ENCODE measurements around the gene MMD2. TPM values are rescaled to one million over a fixed set of nuclear protein-coding genes. Genes with fewer than 3 reads are reported as not detected.
A peak's percentile ranks its signal among the peaks of the same experiment; 100 is the strongest.

Gene MMD2, protein sequence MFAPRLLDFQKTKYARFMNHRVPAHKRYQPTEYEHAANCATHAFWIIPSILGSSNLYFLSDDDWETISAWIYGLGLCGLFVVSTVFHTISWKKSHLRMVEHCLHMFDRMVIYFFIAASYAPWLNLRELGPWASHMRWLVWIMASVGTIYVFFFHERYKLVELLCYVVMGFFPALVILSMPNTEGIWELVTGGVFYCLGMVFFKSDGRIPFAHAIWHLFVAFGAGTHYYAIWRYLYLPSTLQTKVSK
- total RNA-seq: not detected
- polyA plus RNA-seq: not detected

- POLR2A ChIA-PET: no interaction called here
- Mint-ChIP-seq H3K27ac (no peak within 1 kb of the TSS), H3K9me3 (no peaks in the 10 kb centered on the region), H3K4me3 (peak within 1 kb of the TSS; percentile 7 to 76 (median 66)), H3K36me3 (no peaks in the 10 kb centered on the region), H3K27me3 (peaks cover 45 to 47% of the 10 kb centered on the region in 2 donors), H3K4me1 (peaks cover 5 to 10% (median 6%) of the 10 kb centered on the region in 3 donors)
- Histone ChIP-seq H3K27me3 (ENCODE audit: insufficient read depth, low read length, poor library complexity, severe bottlenecking) (peaks cover 12% of the 10 kb centered on the region), H3K9me3 (ENCODE audit: low read length) (no peaks in the 10 kb centered on the region), H3K36me3 (ENCODE audit: insufficient read depth, low read length) (no peaks in the 10 kb centered on the region), H3K4me1 (ENCODE audit: insufficient read depth, low read length) (no peaks in the 10 kb centered on the region), H3K27ac (ENCODE audit: low read depth, low read length) (no peak within 1 kb of the TSS), H3K4me3 (ENCODE audit: low read length) (no peak within 1 kb of the TSS)
- DNase-seq: no peak
- CTCF ChIA-PET: no interaction called here
Observed at GRCh38 chr7:4958477-4959301, at the start of gene MMD2. Gene MMD2, minus strand, starts transcription at chr7:4959187. Its CDS starts 170 bp downstream, at chr7:4959017.

GRCh38 chr7:5005066-5005465 is 46.1 kb upstream of the MMD2 start:
- ChIA-PET CTCF (no interaction called here), POLR2A (no interaction called here)
- Mint-ChIP-seq H3K27ac (no peak overlapping the region), H3K4me1 (peaks cover 2 to 3% (median 2%) of the 10 kb centered on the region in 3 donors), H3K4me3 (no peak overlapping the region), H3K9me3 (no peaks in the 10 kb centered on the region), H3K36me3 (peaks cover 19 to 62% (median 21%) of the 10 kb centered on the region in 3 donors), H3K27me3 (no peaks in the 10 kb centered on the region)
- Histone ChIP-seq H3K4me3 (ENCODE audit: low read length) (no peak overlapping the region), H3K9me3 (ENCODE audit: low read length) (no peaks in the 10 kb centered on the region), H3K4me1 (ENCODE audit: insufficient read depth, low read length) (no peaks in the 10 kb centered on the region), H3K27ac (ENCODE audit: low read depth, low read length) (no peak overlapping the region), H3K27me3 (ENCODE audit: insufficient read depth, low read length, poor library complexity, severe bottlenecking) (no peaks in the 10 kb centered on the region), H3K36me3 (ENCODE audit: insufficient read depth, low read length) (no peaks in the 10 kb centered on the region)
- DNase-seq: no peak

DNA sequence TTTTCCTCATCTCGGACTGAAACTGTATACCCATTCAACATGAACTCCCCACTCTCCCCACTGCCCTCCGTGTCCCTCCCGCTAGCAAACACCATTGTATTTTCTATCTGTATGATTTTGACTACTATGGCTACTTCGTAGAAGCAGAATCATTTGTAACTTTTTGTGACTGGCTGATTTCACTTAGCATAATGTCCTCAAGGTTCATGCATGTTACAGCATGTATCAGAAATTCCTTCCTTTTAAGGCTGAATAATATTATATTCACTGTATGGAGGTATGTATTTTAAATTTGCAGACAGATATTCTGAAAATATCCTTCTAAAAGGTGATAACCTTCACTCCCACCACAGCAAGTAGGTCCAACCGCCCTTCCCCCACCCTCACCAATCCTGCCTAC is 42.9 kb upstream of the MMD2 start:
- peaks cover 6 to 64% (median 27%) of the 10 kb centered on the region in 3 donors for H3K36me3 Mint-ChIP-seq
- H3K4me3 Mint-ChIP-seq: no peak overlapping the region
- ChIA-PET CTCF (no interaction called here), POLR2A (no interaction called here)
- peaks cover 7% of the 10 kb centered on the region for H3K36me3 ChIP-seq (ENCODE audit: insufficient read depth, low read length)
- no peaks in the 10 kb centered on the region for H3K4me1 ChIP-seq (ENCODE audit: insufficient read depth, low read length)
- H3K4me1 Mint-ChIP-seq: peaks cover 4 to 11% (median 10%) of the 10 kb centered on the region in 3 donors
- H3K4me3 ChIP-seq (ENCODE audit: low read length): no peak overlapping the region
- no peak for DNase-seq
- H3K27me3 ChIP-seq (ENCODE audit: insufficient read depth, low read length, poor library complexity, severe bottlenecking): no peaks in the 10 kb centered on the region
- peak overlapping the region in 2 of 8 donors; percentile 9 to 18 for H3K27ac Mint-ChIP-seq
- no peak overlapping the region for H3K27ac ChIP-seq (ENCODE audit: low read depth, low read length)
- H3K27me3 Mint-ChIP-seq: no peaks in the 10 kb centered on the region
- H3K9me3 Mint-ChIP-seq: no peaks in the 10 kb centered on the region
- no peaks in the 10 kb centered on the region for H3K9me3 ChIP-seq (ENCODE audit: low read length)

- DNase-seq: no peak
- Histone ChIP-seq H3K27me3 (ENCODE audit: insufficient read depth, low read length, poor library complexity, severe bottlenecking) (no peaks in the 10 kb centered on the region), H3K36me3 (ENCODE audit: insufficient read depth, low read length) (peaks cover 7% of the 10 kb centered on the region), H3K4me3 (ENCODE audit: low read length) (no peak overlapping the region), H3K4me1 (ENCODE audit: insufficient read depth, low read length) (no peaks in the 10 kb centered on the region), H3K27ac (ENCODE audit: low read depth, low read length) (no peak overlapping the region), H3K9me3 (ENCODE audit: low read length) (no peaks in the 10 kb centered on the region)
- Mint-ChIP-seq H3K9me3 (no peaks in the 10 kb centered on the region), H3K4me1 (peaks cover 4 to 11% (median 10%) of the 10 kb centered on the region in 3 donors), H3K27me3 (no peaks in the 10 kb centered on the region), H3K27ac (no peak overlapping the region), H3K36me3 (peaks cover 6 to 73% (median 27%) of the 10 kb centered on the region in 3 donors), H3K4me3 (no peak overlapping the region)
- POLR2A ChIA-PET: no interaction called here
- CTCF ChIA-PET: interaction anchor here (1.4 kb wide), 1 partner anchor 27 kb away, joined by 4 read pairs; no protein-coding TSS in a partner anchor
Observed at GRCh38 chr7:5001003-5001402, 42.0 kb upstream of the MMD2 start.

DNA sequence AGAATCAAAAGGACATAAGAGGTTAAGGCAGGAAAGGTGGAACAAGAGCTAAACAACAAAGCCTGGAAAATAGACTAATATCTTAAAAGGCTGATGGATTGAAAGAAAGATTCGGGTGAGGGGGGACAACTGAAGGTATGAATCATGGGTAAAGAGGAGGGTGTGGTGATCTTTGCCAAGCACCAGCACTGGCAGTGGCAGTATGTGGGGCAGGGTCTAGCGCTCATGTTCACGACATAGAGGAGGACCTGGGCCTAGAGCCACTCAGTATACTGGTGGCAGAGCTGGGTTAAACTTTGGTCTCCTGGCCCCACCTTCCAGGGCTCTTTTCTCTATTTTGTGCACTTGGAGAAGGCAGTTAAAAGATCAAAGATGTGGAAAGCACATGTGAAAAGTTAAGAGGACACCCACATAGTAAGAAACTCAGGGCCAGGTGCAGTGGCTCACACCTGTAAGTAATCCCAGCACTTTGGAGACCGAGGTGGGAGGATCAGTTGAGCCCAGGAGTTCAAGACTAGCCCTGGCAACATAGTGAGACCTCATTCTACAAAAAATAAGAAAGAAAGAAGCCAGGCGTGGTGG is 40.5 kb upstream of the MMD2 start:
- H3K4me1 ChIP-seq (ENCODE audit: insufficient read depth, low read length): no peaks in the 10 kb centered on the region
- Mint-ChIP-seq H3K27me3 (no peaks in the 10 kb centered on the region), H3K9me3 (no peaks in the 10 kb centered on the region), H3K4me3 (no peak overlapping the region), H3K36me3 (peaks cover 6 to 77% (median 25%) of the 10 kb centered on the region in 3 donors), H3K27ac (peak overlapping the region in 7 of 8 donors; percentile 0 to 76 (median 10)), H3K4me1 (peaks cover 4 to 11% (median 10%) of the 10 kb centered on the region in 3 donors)
- no peak for DNase-seq
- CTCF ChIA-PET: interaction anchor here (0.7 kb wide), 1 partner anchor 25 kb away, joined by 3 read pairs; no protein-coding TSS in a partner anchor
- no peaks in the 10 kb centered on the region for H3K9me3 ChIP-seq (ENCODE audit: low read length)
- no peaks in the 10 kb centered on the region for H3K27me3 ChIP-seq (ENCODE audit: insufficient read depth, low read length, poor library complexity, severe bottlenecking)
- no peak overlapping the region for H3K4me3 ChIP-seq (ENCODE audit: low read length)
- H3K36me3 ChIP-seq (ENCODE audit: insufficient read depth, low read length): peaks cover 13% of the 10 kb centered on the region
- POLR2A ChIA-PET: no interaction called here
- no peak overlapping the region for H3K27ac ChIP-seq (ENCODE audit: low read depth, low read length)

DNA sequence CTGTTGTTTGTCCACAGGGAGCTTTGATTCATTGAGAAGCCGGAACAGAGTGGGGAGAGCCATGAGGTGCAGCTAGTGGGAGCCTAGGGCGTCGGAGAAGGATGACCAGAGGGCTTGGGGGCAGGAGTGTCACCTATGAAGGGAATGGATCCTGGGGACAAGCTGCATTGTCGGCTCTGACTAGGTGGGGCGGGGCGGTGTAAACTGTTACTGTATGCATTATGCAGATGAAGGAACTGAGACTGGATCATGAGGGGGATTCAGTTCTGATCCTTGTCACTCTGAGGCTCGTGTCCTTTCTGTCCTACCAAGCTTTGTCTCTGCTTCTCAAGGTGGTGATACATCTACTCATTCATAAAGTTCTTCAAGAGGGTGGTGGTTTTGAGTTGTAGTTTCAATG is 39.9 kb upstream of the MMD2 start:
- Histone ChIP-seq H3K27me3 (ENCODE audit: insufficient read depth, low read length, poor library complexity, severe bottlenecking) (no peaks in the 10 kb centered on the region), H3K4me1 (ENCODE audit: insufficient read depth, low read length) (no peaks in the 10 kb centered on the region), H3K27ac (ENCODE audit: low read depth, low read length) (no peak overlapping the region), H3K36me3 (ENCODE audit: insufficient read depth, low read length) (peaks cover 17% of the 10 kb centered on the region), H3K4me3 (ENCODE audit: low read length) (no peak overlapping the region), H3K9me3 (ENCODE audit: low read length) (no peaks in the 10 kb centered on the region)
- Mint-ChIP-seq H3K4me3 (no peak overlapping the region), H3K36me3 (peaks cover 6 to 79% (median 22%) of the 10 kb centered on the region in 3 donors), H3K9me3 (no peaks in the 10 kb centered on the region), H3K27ac (peak overlapping the region in 6 of 8 donors; percentile 3 to 76 (median 38)), H3K27me3 (no peaks in the 10 kb centered on the region), H3K4me1 (peaks cover 4 to 11% (median 10%) of the 10 kb centered on the region in 3 donors)
- CTCF ChIA-PET: interaction anchor here (0.7 kb wide), 1 partner anchor 25 kb away, joined by 3 read pairs; no protein-coding TSS in a partner anchor
- POLR2A ChIA-PET: no interaction called here
- DNase-seq: no peak

DNA sequence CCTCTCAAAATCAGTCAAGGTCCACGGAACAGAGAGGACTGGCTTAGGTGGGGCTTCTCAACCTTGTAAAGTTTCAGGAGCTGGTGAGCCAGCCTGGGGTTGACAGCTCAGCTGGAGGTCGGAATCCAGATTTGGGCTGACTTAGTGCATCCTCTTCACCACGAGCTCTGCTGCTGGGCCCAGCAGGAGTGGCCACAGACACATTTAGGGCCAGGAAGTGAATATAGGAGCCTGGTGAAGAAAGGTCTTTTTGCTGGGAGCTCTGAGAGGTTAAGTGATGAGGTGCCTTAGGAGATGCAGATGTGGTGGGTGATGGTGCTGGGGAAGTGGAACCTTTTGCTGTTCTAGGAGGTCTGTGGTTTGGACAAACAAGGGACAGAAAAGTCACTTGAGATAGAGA is 39.3 kb upstream of the MMD2 start:
- CTCF ChIA-PET: interaction anchor here (3.6 kb wide), 1 partner anchor 24 kb away, joined by 12 read pairs; no protein-coding TSS in a partner anchor
- Histone ChIP-seq H3K27ac (ENCODE audit: low read depth, low read length) (no peak overlapping the region), H3K36me3 (ENCODE audit: insufficient read depth, low read length) (peaks cover 17% of the 10 kb centered on the region), H3K4me1 (ENCODE audit: insufficient read depth, low read length) (no peaks in the 10 kb centered on the region), H3K9me3 (ENCODE audit: low read length) (no peaks in the 10 kb centered on the region), H3K27me3 (ENCODE audit: insufficient read depth, low read length, poor library complexity, severe bottlenecking) (no peaks in the 10 kb centered on the region), H3K4me3 (ENCODE audit: low read length) (no peak overlapping the region)
- Mint-ChIP-seq H3K36me3 (peaks cover 6 to 82% (median 20%) of the 10 kb centered on the region in 3 donors), H3K9me3 (no peaks in the 10 kb centered on the region), H3K4me1 (peaks cover 4 to 11% (median 10%) of the 10 kb centered on the region in 3 donors), H3K4me3 (no peak overlapping the region), H3K27ac (peak overlapping the region in 5 of 8 donors; percentile 3 to 43 (median 13)), H3K27me3 (no peaks in the 10 kb centered on the region)
- no peak for DNase-seq
- POLR2A ChIA-PET: no interaction called here

Data from CD8-positive, alpha-beta memory T cell (primary cell).